HG02610 (cell line): ENCODE results near the gene TOX2.

Experiments
- ATAC-seq: cut with Tn5 transposase; IDR thresholded peaks from one replicate; pipeline ENCODE4 v1.9.1; 2021; ENCODE audit warnings: mild to moderate bottlenecking, moderate library complexity; ENCODE audit not compliant: unreplicated experiment

The TOX2 gene

GRCh38 chr20:43915211-43916072 lies 790 bp downstream of the TOX2 start:
- no peak for ATAC-seq

GRCh38 chr20:43916073-43916880 lies 1.6 kb downstream of the TOX2 start:
- ATAC-seq, result no peak

GRCh38 chr20:43916881-43917371 lies 2.3 kb downstream of the TOX2 start:
- peak; percentile 52 for ATAC-seq

- no peak for ATAC-seq
Observed at GRCh38 chr20:43917380-43917779, 2.7 kb downstream of the TOX2 start.

GRCh38 chr20:43919686-43920403 lies 5.2 kb downstream of the TOX2 start:
- no peak for ATAC-seq

GRCh38 chr20:43920797-43921196 lies 6.1 kb downstream of the TOX2 start:
- ATAC-seq, result no peak

GRCh38 chr20:43921227-43921780 lies 6.7 kb downstream of the TOX2 start:
- no peak for ATAC-seq

GRCh38 chr20:43922614-43923013 lies 8.0 kb downstream of the TOX2 start:
- ATAC-seq, result no peak

- ATAC-seq, result no peak
Observed at GRCh38 chr20:43923322-43923721, 8.7 kb downstream of the TOX2 start.

- ATAC-seq, result no peak
Observed at GRCh38 chr20:43923917-43924316, 9.3 kb downstream of the TOX2 start.

- ATAC-seq, result peak; percentile 69
Observed at GRCh38 chr20:43925215-43925614, 10.6 kb downstream of the TOX2 start.

GRCh38 chr20:43925801-43926200 lies 11.1 kb downstream of the TOX2 start:
- ATAC-seq, result no peak

GRCh38 chr20:43926287-43927050 lies 11.8 kb downstream of the TOX2 start:
- no peak for ATAC-seq

- no peak for ATAC-seq
Observed at GRCh38 chr20:43931976-43932375, 17.3 kb downstream of the TOX2 start.

- no peak for ATAC-seq
Observed at GRCh38 chr20:43934833-43935232, 20.2 kb downstream of the TOX2 start.

- ATAC-seq, result no peak
Observed at GRCh38 chr20:43936104-43936770, 21.6 kb downstream of the TOX2 start.

- ATAC-seq, result no peak
Observed at GRCh38 chr20:43936805-43937204, 22.2 kb downstream of the TOX2 start.

GRCh38 chr20:43937591-43937990 lies 22.9 kb downstream of the TOX2 start:
- ATAC-seq, result no peak

- no peak for ATAC-seq
Observed at GRCh38 chr20:43938017-43938655, 23.5 kb downstream of the TOX2 start.
